ENCODE measurements around the gene MIER2. TPM values are rescaled to one million over a fixed set of nuclear protein-coding genes. Genes with fewer than 3 reads are reported as not detected.

MIER2 gene
- polyA plus RNA-seq, 2 of the 4 experiments (the other 2 are of a cell fraction) = 8.8 to 11.5 TPM

DNA sequence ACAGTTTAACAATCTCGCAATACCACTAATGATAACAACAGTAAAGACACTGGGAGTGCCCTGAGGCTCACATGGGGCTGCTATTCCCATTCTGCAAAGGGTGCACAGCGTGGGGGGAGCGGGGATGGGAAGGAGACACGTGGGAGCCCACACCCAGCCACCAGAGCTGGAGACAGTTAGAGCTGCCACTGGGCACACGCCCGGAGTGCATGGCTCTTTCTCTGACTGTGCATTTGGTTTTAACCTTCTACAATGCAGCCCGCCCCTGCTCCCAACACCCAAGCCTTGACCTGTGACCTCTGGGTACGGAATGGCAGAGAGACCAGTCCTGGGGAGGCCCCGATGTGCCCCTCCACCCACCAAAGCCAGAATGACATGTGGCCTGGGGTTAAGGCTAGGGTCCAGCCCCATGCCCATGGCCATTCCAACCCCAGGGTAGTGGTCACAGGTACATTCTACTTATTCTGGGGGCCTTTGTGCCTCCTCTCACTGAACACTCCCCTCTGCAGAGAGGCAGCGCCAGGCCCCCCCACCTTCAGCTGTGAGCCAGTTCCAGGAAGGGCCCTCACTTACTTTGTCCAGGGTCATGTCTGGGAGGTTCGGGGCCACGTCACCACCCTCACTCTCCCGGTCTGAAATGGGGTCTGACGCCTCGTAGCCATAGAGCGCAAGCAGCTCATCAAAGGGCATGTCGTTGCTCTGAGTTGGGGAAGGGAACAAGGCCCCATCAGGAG is 17.1 kb downstream of the MIER2 start:
- Histone ChIP-seq H3K9me3 (peaks cover 16% of the 10 kb centered on the region; the same call in 2 of the 3 replicates), H3K4me1 (no peaks in the 10 kb centered on the region), H3K4me2 (no peak overlapping the region), H3K27ac (no peak overlapping the region), H3K4me3 (no peak overlapping the region)
- FAIRE-seq (no peak), DNase-seq (ENCODE audit: low read depth in 1 of 2, low spot score in 1 of 2) (no peak), ATAC-seq (no peak)
- POLR2A ChIA-PET = no interaction called here
- CTCF ChIA-PET = no interaction called here
- TF ChIP-seq ELK1 (IDR thresholded peaks at IDR 0.05; ENCODE audit: low read depth, low read length) (no peak), MAZ (IDR thresholded peaks at IDR 0.05; ENCODE audit: borderline replicate concordance, low read depth, low read length) (no peak), RCOR1 (IDR thresholded peaks at IDR 0.05; ENCODE audit: low read depth, low read length) (no peak), CHD4 (IDR thresholded peaks at IDR 0.05; ENCODE audit: borderline replicate concordance) (no peak), HOXA7 (CRISPR knock-in tag; IDR thresholded peaks at IDR 0.05) (no peak), MYC (IDR thresholded peaks at IDR 0.05; ENCODE audit: borderline replicate concordance, low read length) (no peak), KDM1A (IDR thresholded peaks at IDR 0.05; ENCODE audit: low read depth) (no peak), RAD21 (conservative IDR thresholded peaks at IDR 0.05 in 1 of 2, IDR thresholded peaks at IDR 0.05 in 1 of 2) (no peak), RFX5 (IDR thresholded peaks at IDR 0.05) (no peak), EHMT2 (IDR thresholded peaks at IDR 0.05; ENCODE audit: low read depth) (no peak), ZC3H11A (IDR thresholded peaks at IDR 0.05) (no peak), ESRRA (IDR thresholded peaks at IDR 0.05; ENCODE audit: borderline replicate concordance, low read length) (no peak)
- 95% methylated on average over 13 of the region's 17 CpGs for WGBS (ENCODE audit: missing lambda C conversion rate)

DNA sequence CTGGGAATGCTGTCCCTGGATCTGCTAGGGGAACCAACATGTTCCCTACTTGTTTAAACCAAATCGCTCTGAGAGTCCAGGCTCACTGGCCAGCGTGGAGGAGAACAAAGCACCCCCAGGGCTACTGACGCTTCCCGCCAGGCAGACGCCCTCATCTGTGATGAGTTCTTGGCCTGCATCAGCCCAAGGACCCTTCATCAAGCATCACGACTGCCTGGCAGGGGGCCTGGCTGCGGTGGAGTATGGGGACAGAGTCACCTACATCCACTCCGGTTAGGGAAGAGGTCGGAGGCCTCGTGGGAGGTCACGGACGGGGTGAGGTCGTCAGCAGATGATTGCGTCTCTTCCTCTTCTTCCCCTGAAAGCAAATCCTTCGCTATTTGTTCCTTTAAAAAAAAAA is 17.7 kb downstream of the MIER2 start:
- WGBS (ENCODE audit: missing lambda C conversion rate) = 87% methylated on average over 9 of the region's 15 CpGs
- Histone ChIP-seq H3K4me2 (no peak overlapping the region), H3K4me1 (no peaks in the 10 kb centered on the region), H3K27ac (no peak overlapping the region), H3K4me3 (no peak overlapping the region), H3K9me3 (peaks cover 16% of the 10 kb centered on the region; the same call in 2 of the 3 replicates)
- ATAC-seq = no peak
- CTCF ChIA-PET = no interaction called here
- FAIRE-seq = no peak
- no peak for DNase-seq (ENCODE audit: low read depth in 1 of 2, low spot score in 1 of 2)
- POLR2A ChIA-PET = no interaction called here
- TF ChIP-seq USF2 (IDR thresholded peaks at IDR 0.05) = no peak

DNA sequence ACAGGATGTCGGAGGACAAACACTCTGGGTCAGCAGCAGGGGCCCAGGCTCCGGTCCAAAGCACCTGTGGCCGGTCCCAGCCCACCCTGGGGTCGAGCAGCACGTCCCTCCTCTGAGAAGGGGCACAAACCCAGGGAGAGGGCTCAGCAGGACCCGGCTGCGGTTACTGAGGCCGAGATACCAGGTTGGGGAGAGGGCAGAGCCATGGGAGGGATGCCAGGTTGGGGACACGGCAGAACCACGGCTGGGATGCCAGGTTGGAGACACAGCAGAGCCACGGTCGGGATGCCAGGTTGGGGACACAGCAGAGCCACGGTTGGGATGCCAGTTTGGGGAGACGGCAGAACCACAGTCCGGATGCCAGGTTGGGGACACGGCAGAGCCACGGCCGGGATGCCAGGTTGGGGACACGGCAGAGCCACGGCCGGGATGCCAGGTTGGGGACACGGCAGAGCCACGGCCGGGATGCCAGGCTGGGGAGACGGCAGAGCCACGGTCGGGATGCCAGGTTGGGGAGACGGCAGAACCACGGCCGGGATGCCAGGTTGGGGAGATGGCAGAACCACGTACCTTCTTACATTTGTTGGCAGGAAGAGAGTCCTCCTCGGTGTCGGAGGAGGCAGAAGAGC is 18.5 kb downstream of the MIER2 start:
- DNase-seq (ENCODE audit: low read depth in 1 of 2, low spot score in 1 of 2) (no peak), FAIRE-seq (no peak), ATAC-seq (no peak)
- no peak overlapping the region for H3K27ac ChIP-seq
- H3K4me3 ChIP-seq = no peak overlapping the region
- TF ChIP-seq REST (IDR thresholded peaks at IDR 0.05) (no peak), SREBF2 (IDR thresholded peaks at IDR 0.05) (no peak), HDAC2 (IDR thresholded peaks at IDR 0.05) (no peak), EHF (CRISPR knock-in tag; IDR thresholded peaks at IDR 0.05) (no peak), MAZ (IDR thresholded peaks at IDR 0.05; ENCODE audit: borderline replicate concordance, low read depth, low read length) (no peak)
- no peaks in the 10 kb centered on the region for H3K4me1 ChIP-seq
- H3K9me3 ChIP-seq = peaks cover 16% of the 10 kb centered on the region; the same call in 2 of the 3 replicates
- H3K4me2 ChIP-seq = no peak overlapping the region
- ChIA-PET CTCF (no interaction called here), POLR2A (no interaction called here)
- 93% methylated on average over 14 of the region's 33 CpGs for WGBS (ENCODE audit: missing lambda C conversion rate)

Data from A549 (cell line).